ENCODE data around the gene STK32B. TPM values are rescaled to one million over a fixed set of nuclear protein-coding genes. Genes with fewer than 3 reads are reported as not detected.

The STK32B gene
- total RNA-seq, 1 experiment from 2014 or later = 11.6 TPM

- no peaks in the 10 kb centered on the region for H3K9me3 ChIP-seq (ENCODE audit: control insufficient read depth, insufficient read depth, low read depth, low read length)
- DNase-seq (ENCODE audit: low read depth, low spot score) (no peak), ATAC-seq (no peak)
- TF ChIP-seq POLR2AphosphoS5 (IDR thresholded peaks at IDR 0.05; ENCODE audit: low read depth, low read length) (no peak), CTCF (IDR thresholded peaks at IDR 0.05) (no peak), TCF7L2 (IDR thresholded peaks at IDR 0.05; ENCODE audit: low read depth, low read length) (no peak), REST (IDR thresholded peaks at IDR 0.05; ENCODE audit: insufficient read depth in 1 of 2, low read depth in 2 of 2, low read length in 1 of 2) (no peak), SIN3A (IDR thresholded peaks at IDR 0.05; ENCODE audit: borderline replicate concordance, insufficient read depth, low read depth, low read length) (no peak)
- in situ Hi-C loops (cut with HindIII; ENCODE audit: low pct_unique_long_range_greater_than_20kb, low sequenced_read_pairs) = no loop called here
- no peaks in the 10 kb centered on the region for H3K4me1 ChIP-seq (ENCODE audit: control insufficient read depth, insufficient read depth, low read length)
- intact Hi-C loops (cut with micrococcal nuclease; ENCODE audit: unreplicated experiment) = no loop called here
- no peak overlapping the region for H3K27ac ChIP-seq (ENCODE audit: low read length)
- H3K27me3 ChIP-seq (ENCODE audit: control insufficient read depth, insufficient read depth, low read length) = no peaks in the 10 kb centered on the region
- POLR2A ChIA-PET = no interaction called here
- H3K4me3 ChIP-seq (ENCODE audit: low read depth in 2 of 2, low read length in 2 of 2) = no peak overlapping the region
- CTCF ChIA-PET = no interaction called here
- BruUV-seq (replicated peaks) = no TSS peak
- no peaks in the 10 kb centered on the region for H3K36me3 ChIP-seq (ENCODE audit: control insufficient read depth, insufficient read depth, low read length)
These were observed 289.7 kb downstream of the STK32B start for GRCh38 chr4:5340991-5341451.

- POLR2A ChIA-PET = no interaction called here
- BruUV-seq (replicated peaks) = no TSS peak
- CTCF ChIA-PET = no interaction called here
These were observed 290.2 kb downstream of the STK32B start for GRCh38 chr4:5341526-5341925.

More at GRCh38 chr4:5341526-5341925, 290.2 kb downstream of the STK32B start:
- H3K27ac ChIP-seq (ENCODE audit: low read length) = no peak overlapping the region
- in situ Hi-C loops (cut with HindIII; ENCODE audit: low pct_unique_long_range_greater_than_20kb, low sequenced_read_pairs) = no loop called here
- H3K36me3 ChIP-seq (ENCODE audit: control insufficient read depth, insufficient read depth, low read length) = no peaks in the 10 kb centered on the region
- H3K27me3 ChIP-seq (ENCODE audit: control insufficient read depth, insufficient read depth, low read length) = no peaks in the 10 kb centered on the region
- H3K4me1 ChIP-seq (ENCODE audit: control insufficient read depth, insufficient read depth, low read length) = no peaks in the 10 kb centered on the region
- H3K4me3 ChIP-seq (ENCODE audit: low read depth in 2 of 2, low read length in 2 of 2) = no peak overlapping the region
- no peak for TF ChIP-seq SIN3A (IDR thresholded peaks at IDR 0.05; ENCODE audit: borderline replicate concordance, insufficient read depth, low read depth, low read length)
- TF ChIP-seq CTCF (IDR thresholded peaks at IDR 0.05) = no peak
- no peak for TF ChIP-seq POLR2AphosphoS5 (IDR thresholded peaks at IDR 0.05; ENCODE audit: low read depth, low read length)
- no peak for TF ChIP-seq TCF7L2 (IDR thresholded peaks at IDR 0.05; ENCODE audit: low read depth, low read length)
- TF ChIP-seq REST (IDR thresholded peaks at IDR 0.05; ENCODE audit: insufficient read depth in 1 of 2, low read depth in 2 of 2, low read length in 1 of 2) = no peak
- intact Hi-C loops (cut with micrococcal nuclease; ENCODE audit: unreplicated experiment) = no loop called here
- H3K9me3 ChIP-seq (ENCODE audit: control insufficient read depth, insufficient read depth, low read depth, low read length) = no peaks in the 10 kb centered on the region
- DNase-seq (ENCODE audit: low read depth, low spot score) = no peak
- ATAC-seq = no peak

All from Panc1 (cell line).